Hepatocyte (in vitro differentiated cells): ENCODE data around the gene ZNF148. TPM values are rescaled to one million over a fixed set of nuclear protein-coding genes. Genes with fewer than 3 reads are reported as not detected.
"Not testable (repeated sequence)": the region's sequence is repeated elsewhere in the genome, so short reads cannot be mapped to it uniquely, and the experiment has no call there.

ENCODE experiments used
- DNase-seq: peaks from one replicate; pipeline ENCODE4 v3.0.0-alpha.2; 2016; ENCODE audit warnings: low spot score
- H2AFZ ChIP-seq: fragments of 200-600 bp; sonication (generic); 2 replicates; pipeline ENCODE4 v1.6.0; 2016; ENCODE audit warnings: antibody characterized with exemption, mild to moderate bottlenecking
- H3K27ac ChIP-seq: fragments of 200-600 bp; sonication (generic); 2 replicates; pipeline ENCODE4 v1.5.1; 2016; ENCODE audit warnings: mild to moderate bottlenecking
- H3K27me3 ChIP-seq: fragments of 200-600 bp; sonication (generic); 2 replicates; pipeline ENCODE4 v1.6.1; 2016
- H3K36me3 ChIP-seq: fragments of 200-600 bp; sonication (generic); replicated peaks from 2 replicates; pipeline ENCODE4 v1.5.1; 2016; ENCODE audit warnings: low read depth; ENCODE audit not compliant: insufficient read depth
- H3K4me1 ChIP-seq: fragments of 200-600 bp; sonication (generic); 2 replicates; pipeline ENCODE4 v1.5.1; 2016; ENCODE audit warnings: mild to moderate bottlenecking, moderate library complexity; ENCODE audit not compliant: insufficient read depth
- H3K4me2 ChIP-seq: fragments of 200-600 bp; sonication (generic); 2 replicates; pipeline ENCODE4 v1.6.0; 2016
- H3K4me3 ChIP-seq: fragments of 200-600 bp; sonication (generic); 2 replicates; pipeline ENCODE4 v1.5.1; 2016; ENCODE audit warnings: mild to moderate bottlenecking
- H3K79me2 ChIP-seq: fragments of 200-600 bp; sonication (generic); 2 replicates; pipeline ENCODE4 v1.6.0; 2017; ENCODE audit warnings: mild to moderate bottlenecking
- H3K9me2 ChIP-seq: fragments of 200-600 bp; sonication (generic); replicated peaks from 2 replicates; pipeline ENCODE4 v1.6.0; 2017; ENCODE audit warnings: mild to moderate bottlenecking; ENCODE audit not compliant: insufficient read depth
- H3K9me3 ChIP-seq: fragments of 200-600 bp; sonication (generic); 2 replicates; pipeline ENCODE4 v1.5.1; 2016; ENCODE audit warnings: low read depth, mild to moderate bottlenecking
- H4K20me1 ChIP-seq: fragments of 200-600 bp; sonication (generic); 2 replicates; pipeline ENCODE4 v1.6.0; 2016; ENCODE audit warnings: mild to moderate bottlenecking; ENCODE audit not compliant: insufficient read depth, poor library complexity, severe bottlenecking
- EZH2 ChIP-seq: fragments of 200-600 bp; sonication (generic); IDR thresholded peaks from 2 replicates; pipeline ENCODE4 v1.6.1; 2016; ENCODE audit warnings: antibody characterized with exemption, mild to moderate bottlenecking, borderline replicate concordance
- EZH2phosphoT487 ChIP-seq: fragments of 200-600 bp; sonication (generic); IDR thresholded peaks from one replicate; pipeline ENCODE4 v1.6.1; 2018; ENCODE audit warnings: antibody characterized with exemption, mild to moderate bottlenecking, low read depth, moderate library complexity; ENCODE audit not compliant: unreplicated experiment, severe bottlenecking
- WGBS: methylation state at CpG from one replicate; pipeline ENCODE4 v1.1.6; 2016; ENCODE audit warnings: low lambda C conversion rate; ENCODE audit errors: missing lambda C conversion rate; 5-methylcytosine and 5-hydroxymethylcytosine counted together
- polyA plus RNA-seq: library from polyadenylated mRNA; unstranded; fragments of >200 nt; fragmentation: Nextera tagmentation; extraction: Ambion mirVana; gene quantifications from 2 replicates; pipeline ENCODE4 v1.2.1, GENCODE V29; 2016
- total RNA-seq: library from RNA; depleted of rRNA; stranded (reverse); fragments of >200 nt; gene quantifications from 2 replicates; pipeline ENCODE4 v1.2.3, GENCODE V29; 2014
- TF ChIP-seq, protein P1 (sequence below): fragments of 200-600 bp; sonication (generic); IDR thresholded peaks from 2 replicates; pipeline ENCODE4 v1.5.1; 2016; ENCODE audit warnings: antibody characterized with exemption, mild to moderate bottlenecking; ENCODE audit not compliant: poor library complexity

ZNF148 gene
- total and polyA plus RNA-seq, 2 experiments from 2014 or later, result 23.2 to 30.3 TPM

DNA sequence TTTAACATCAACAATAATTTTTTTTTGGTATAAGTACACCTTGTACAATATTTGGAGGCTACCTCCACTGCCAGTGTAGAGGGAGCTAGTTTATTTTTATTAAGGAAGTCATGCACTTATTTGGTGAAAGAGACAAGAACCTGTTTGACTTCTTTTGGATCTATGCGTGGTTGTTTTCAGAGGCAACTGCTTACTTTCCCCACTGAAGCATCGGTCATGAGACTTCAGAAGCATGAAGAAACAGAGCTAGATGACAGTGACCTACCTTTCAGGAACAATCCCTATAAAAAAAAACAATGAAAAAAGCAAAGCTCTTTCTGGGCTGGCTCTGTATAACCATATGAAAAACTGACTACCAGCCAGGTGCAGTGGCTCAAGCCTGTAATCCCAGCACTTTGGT is 20.0 kb upstream of the ZNF148 start:
- Histone ChIP-seq H3K27me3 (no peaks in the 10 kb centered on the region), H3K4me2 (no peak overlapping the region), H3K9me3 (no peaks in the 10 kb centered on the region), H3K36me3 (no peaks in the 10 kb centered on the region), H3K4me3 (no peak overlapping the region), H3K79me2 (no peaks in the 10 kb centered on the region), H4K20me1 (no peaks in the 10 kb centered on the region), H2AFZ (no peak overlapping the region), H3K4me1 (no peaks in the 10 kb centered on the region), H3K27ac (no peak overlapping the region), H3K9me2 (no peaks in the 10 kb centered on the region)
- 81% methylated on average over 2 of the region's 2 CpGs for WGBS
- no peak for DNase-seq
- TF ChIP-seq EZH2phosphoT487 (no peak), EZH2 (no peak)
- TF ChIP-seq, protein P1, sequence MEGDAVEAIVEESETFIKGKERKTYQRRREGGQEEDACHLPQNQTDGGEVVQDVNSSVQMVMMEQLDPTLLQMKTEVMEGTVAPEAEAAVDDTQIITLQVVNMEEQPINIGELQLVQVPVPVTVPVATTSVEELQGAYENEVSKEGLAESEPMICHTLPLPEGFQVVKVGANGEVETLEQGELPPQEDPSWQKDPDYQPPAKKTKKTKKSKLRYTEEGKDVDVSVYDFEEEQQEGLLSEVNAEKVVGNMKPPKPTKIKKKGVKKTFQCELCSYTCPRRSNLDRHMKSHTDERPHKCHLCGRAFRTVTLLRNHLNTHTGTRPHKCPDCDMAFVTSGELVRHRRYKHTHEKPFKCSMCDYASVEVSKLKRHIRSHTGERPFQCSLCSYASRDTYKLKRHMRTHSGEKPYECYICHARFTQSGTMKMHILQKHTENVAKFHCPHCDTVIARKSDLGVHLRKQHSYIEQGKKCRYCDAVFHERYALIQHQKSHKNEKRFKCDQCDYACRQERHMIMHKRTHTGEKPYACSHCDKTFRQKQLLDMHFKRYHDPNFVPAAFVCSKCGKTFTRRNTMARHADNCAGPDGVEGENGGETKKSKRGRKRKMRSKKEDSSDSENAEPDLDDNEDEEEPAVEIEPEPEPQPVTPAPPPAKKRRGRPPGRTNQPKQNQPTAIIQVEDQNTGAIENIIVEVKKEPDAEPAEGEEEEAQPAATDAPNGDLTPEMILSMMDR, result no peak

DNA sequence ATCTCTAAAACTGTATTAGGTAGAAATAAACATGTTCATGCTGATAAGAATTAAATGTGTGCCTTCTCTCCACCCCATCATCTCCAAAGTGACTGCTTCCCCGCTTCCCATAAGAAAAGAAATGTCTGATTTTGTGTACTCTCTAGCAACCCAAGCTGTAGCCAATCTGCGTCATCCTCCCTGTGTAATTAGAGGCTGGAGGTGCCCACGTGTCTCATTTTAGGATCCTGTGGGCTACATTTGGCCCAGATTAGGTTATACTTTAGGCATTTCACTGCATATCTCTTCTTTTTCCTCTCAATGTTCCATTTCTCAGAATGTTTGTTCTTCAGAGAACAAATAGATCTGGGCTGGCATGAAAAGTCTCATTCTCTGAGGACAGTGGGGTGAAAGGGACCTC is 19.3 kb upstream of the ZNF148 start:
- Histone ChIP-seq H4K20me1 (no peaks in the 10 kb centered on the region), H3K4me2 (no peak overlapping the region), H3K36me3 (no peaks in the 10 kb centered on the region), H3K9me2 (no peaks in the 10 kb centered on the region), H3K4me1 (no peaks in the 10 kb centered on the region), H3K4me3 (no peak overlapping the region), H3K79me2 (no peaks in the 10 kb centered on the region), H3K27me3 (no peaks in the 10 kb centered on the region), H3K27ac (no peak overlapping the region), H2AFZ (no peak overlapping the region), H3K9me3 (no peaks in the 10 kb centered on the region)
- WGBS, result 83% methylated on average over 3 of the region's 3 CpGs
- TF ChIP-seq EZH2phosphoT487 (no peak), EZH2 (no peak)
- TF ChIP-seq, protein P1, result no peak
- DNase-seq, result no peak

DNA sequence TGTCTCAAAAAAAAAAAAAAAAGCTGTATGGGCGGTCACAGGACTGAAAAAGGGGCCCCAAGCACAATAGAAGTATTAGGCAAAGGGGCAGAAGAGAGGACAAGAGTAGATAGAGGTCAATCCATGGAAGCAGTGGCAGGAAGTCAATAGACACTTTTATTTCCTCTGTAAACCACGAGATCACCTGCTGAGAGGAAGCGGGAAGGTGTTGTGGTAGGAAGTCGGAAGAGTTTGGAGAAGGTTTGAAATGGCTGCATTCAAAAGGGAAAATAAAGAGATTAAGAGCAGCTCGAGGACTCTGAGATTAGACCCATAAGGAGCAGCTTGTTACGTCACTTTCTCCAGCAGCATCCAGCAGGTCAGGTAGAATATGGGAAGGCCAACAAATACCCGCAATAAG is 14.2 kb upstream of the ZNF148 start:
- DNase-seq, result no peak
- Histone ChIP-seq H3K27me3 (no peaks in the 10 kb centered on the region), H3K27ac (no peak overlapping the region), H3K9me2 (no peaks in the 10 kb centered on the region), H4K20me1 (no peaks in the 10 kb centered on the region), H3K4me2 (no peak overlapping the region), H3K4me1 (no peaks in the 10 kb centered on the region), H2AFZ (no peak overlapping the region), H3K79me2 (no peaks in the 10 kb centered on the region), H3K4me3 (no peak overlapping the region), H3K36me3 (no peaks in the 10 kb centered on the region), H3K9me3 (no peaks in the 10 kb centered on the region)
- WGBS, result 82% methylated on average over 7 of the region's 7 CpGs
- TF ChIP-seq, protein P1, result no peak
- TF ChIP-seq EZH2phosphoT487 (no peak), EZH2 (no peak)

DNA sequence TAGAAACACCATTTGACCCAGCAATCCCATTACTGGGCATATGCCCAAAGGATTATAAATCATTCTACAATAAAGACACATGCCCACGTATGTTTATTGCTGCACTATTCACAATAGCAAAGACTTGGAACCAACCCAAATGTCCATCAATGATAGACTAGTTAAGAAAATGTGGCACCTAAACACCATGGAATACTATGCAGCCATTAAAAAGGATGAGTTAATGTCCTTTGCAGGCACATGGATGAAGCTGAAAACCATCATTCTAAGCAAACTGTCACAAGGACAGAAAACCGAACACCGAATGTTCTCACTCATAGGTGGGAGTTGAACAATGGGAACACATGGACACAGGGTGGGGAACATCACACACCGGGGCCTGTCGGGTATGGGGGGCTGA is 13.2 kb upstream of the ZNF148 start:
- not testable (repeated sequence) for H3K9me2 ChIP-seq, H3K27me3 ChIP-seq, H3K79me2 ChIP-seq, H3K4me2 ChIP-seq, H3K9me3 ChIP-seq, H4K20me1 ChIP-seq, DNase-seq, H3K4me3 ChIP-seq, H3K36me3 ChIP-seq, H3K27ac ChIP-seq, H2AFZ ChIP-seq, H3K4me1 ChIP-seq
- 93% methylated on average over 5 of the region's 5 CpGs for WGBS
